GM21717 (cell line): ENCODE data around the gene CHRM5.

Experiments used
- ATAC-seq: cut with Tn5 transposase; IDR thresholded peaks from one replicate; pipeline ENCODE4 v1.9.1; 2021; ENCODE audit warnings: mild to moderate bottlenecking, moderate library complexity; ENCODE audit not compliant: unreplicated experiment

CHRM5 gene, protein sequence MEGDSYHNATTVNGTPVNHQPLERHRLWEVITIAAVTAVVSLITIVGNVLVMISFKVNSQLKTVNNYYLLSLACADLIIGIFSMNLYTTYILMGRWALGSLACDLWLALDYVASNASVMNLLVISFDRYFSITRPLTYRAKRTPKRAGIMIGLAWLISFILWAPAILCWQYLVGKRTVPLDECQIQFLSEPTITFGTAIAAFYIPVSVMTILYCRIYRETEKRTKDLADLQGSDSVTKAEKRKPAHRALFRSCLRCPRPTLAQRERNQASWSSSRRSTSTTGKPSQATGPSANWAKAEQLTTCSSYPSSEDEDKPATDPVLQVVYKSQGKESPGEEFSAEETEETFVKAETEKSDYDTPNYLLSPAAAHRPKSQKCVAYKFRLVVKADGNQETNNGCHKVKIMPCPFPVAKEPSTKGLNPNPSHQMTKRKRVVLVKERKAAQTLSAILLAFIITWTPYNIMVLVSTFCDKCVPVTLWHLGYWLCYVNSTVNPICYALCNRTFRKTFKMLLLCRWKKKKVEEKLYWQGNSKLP

DNA sequence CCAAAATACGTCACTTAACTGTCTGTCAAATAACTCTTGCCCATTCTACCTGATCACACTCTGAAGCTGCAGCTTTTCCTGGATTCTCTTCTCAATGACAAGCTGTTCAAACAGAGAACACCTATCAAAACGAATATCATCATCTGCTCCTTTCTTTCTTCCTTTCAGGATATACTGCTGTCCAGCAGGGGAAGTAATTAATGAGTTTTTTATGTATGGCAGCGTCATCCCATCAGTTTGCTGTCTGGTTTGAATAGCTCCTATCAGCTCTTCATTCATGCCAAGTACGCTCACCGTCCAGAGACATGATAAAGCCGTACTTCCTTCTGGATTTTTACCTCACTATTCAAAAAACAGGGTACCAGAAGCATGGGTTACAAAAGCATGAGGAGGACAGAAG is at the start of gene CHRM5:
Gene CHRM5, plus strand, starts transcription at position 274 of the 400 bp plus-strand sequence. CDS start 94,221 bp downstream, outside the sequence.
- no peak for ATAC-seq

DNA sequence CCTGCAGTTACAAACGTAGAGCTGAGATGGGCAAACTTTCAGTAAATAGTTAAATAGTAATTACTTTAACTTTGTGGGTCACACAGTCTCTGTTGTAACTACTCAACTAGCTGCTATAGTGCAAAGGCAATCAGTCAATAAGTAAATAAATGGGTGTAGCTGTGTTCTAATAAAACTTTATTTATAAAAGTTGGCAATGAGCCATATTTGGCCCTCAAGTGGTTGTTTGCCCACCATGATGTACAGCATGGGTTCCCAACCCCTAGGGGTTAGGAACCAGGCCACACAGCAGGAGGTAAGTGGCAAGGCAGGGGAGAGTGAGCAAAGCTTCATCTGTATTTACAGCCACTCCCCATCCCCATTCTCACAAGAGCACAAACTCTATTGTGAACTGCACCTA is 44.9 kb upstream of the CHRM5 start:
- ATAC-seq, result no peak

DNA sequence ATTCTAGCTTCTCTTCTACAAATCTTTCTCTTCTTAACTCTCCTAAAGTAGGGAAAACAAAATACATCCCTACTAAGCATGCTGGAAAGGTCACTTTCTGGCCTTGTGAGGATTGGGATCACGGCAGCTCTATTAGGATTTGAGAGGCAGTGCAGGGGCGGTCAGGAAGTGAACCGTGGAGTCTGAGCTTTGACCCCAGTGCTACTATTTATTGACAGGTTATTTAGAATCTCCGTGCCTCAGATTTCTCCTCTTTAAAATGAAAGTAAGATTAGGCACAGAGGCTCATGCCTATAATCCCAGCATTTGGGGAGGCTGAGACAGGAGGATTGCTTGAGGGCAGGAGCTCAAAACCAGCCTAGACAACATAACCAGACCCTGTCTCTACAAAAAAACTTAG is 42.0 kb upstream of the CHRM5 start:
- no peak for ATAC-seq

DNA sequence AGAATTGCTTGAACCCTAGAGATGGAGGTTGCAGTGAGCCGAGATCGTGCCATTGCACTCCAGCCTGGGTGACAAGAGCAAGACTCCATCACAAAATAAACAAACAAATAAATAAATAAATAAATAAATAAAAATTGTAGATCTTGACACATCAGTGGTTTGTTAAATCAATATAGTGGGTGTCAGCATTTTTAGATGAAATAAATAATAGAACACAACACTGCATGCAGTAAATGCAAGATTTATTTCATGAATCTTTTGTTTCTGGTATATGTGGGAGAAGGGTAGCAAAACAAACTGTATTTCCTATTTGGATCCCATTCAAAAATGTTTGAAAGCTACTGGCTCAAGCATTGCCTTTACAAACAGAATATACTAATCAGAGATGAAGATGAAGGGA is 35.6 kb upstream of the CHRM5 start:
- no peak for ATAC-seq

DNA sequence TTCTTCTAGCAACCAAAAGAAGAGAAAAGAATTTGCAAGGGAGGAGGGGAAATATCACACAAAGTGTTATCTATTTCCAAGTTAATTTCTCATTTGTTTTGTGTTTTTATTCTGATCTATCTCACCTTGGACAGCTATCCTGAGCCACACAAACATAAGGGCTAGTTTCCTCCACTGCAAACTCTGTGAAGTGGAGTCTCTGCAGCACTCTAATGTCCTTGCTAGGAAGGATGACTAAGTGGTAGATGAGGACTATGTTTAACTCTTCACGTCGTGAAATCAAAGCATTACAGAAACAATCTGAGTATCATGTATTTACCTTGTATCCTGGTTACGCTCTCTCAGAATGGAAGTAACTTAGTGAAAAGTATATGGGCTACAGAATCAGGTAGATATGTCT is 33.9 kb upstream of the CHRM5 start:
- no peak for ATAC-seq

DNA sequence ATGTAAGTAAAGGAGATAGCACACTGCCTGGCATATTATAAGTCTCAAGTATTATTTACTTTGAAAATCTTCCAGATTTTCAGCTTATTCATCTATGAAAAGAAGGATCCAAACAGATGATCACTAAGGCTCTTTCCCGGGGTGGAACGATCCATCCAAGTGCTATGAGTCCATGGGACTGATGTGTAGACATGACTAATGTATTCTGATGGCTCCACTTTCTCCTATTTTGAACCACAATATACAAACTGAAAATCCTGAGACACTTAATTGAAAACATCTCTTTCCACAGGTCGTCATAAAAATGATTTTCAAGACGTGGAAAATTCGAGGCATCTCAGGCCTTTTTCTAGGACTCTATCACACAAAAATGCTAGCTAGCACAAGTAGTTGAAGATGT is 33.4 kb upstream of the CHRM5 start:
- no peak for ATAC-seq

DNA sequence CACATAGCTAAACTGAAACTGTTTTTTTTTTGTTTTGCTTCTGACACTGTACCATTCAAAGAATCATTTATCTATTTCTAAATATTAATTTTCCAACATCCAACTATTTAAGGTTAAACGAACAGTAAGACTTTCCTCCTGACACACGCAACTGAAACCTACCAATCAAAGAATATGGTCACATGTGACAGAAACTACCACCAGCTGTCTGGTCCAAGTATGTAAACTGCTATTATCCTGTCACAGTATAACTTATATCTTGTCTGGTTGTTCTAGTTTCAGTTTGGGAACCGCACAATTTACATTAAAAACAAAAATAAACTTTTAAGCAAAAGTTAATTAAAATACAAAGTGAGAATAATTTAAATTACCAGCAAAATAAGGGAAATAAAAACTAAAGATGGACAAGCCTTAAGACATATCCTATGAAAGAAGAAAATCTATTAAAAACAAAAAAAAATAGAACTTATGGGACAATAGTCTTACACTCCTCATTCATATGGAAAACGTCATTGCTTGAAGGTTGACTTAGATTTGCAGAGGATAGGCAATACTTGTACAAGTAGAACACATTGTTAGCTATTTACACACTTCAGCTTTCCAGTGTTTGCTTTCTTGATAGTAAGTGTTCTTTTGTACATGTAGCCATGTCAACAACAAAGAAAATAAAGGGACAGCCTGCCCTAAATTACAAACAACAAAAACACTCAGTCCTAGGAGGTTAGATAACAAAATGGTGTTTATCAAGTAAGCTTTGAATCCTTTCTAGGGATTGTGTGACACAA is 26.8 kb upstream of the CHRM5 start:
- no peak for ATAC-seq

DNA sequence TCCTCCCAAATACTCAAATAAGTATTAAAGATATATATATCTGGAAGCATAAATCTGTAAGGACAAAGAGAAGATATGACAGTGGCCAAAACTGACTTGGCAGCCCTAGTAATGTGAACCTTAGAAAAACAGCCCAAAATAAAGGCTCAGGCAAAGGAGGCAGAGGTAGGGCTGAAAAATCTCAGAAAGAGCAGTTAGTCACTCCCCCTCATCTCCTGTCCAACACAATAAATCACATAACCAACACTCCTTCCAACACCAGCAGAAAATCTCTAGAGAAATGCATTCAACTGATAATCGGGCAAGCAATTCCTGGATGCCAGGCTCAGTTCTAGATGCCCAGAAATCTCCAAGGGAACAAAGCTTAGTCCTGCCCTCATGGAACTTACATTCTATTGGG is 22.1 kb upstream of the CHRM5 start:
- no peak for ATAC-seq

DNA sequence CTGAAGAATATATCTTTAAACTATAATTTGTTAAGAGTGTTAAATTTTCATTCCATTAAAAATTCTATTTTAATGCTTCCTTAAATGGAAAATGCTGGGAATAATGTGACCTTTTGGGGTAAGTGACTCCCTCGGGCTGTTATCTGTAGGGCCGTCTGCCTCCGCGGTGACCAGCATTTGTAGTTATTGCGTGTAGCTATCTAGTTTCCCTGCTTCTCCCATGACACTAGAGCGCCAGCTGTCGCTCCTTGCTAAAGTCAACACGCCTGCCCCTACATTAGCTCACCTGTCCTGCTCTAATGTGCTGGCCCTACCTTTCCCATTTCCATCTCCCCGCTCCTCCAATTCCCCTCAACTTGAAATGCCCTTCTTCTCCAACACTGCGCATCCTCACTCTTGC is 12.4 kb upstream of the CHRM5 start:
- no peak for ATAC-seq

DNA sequence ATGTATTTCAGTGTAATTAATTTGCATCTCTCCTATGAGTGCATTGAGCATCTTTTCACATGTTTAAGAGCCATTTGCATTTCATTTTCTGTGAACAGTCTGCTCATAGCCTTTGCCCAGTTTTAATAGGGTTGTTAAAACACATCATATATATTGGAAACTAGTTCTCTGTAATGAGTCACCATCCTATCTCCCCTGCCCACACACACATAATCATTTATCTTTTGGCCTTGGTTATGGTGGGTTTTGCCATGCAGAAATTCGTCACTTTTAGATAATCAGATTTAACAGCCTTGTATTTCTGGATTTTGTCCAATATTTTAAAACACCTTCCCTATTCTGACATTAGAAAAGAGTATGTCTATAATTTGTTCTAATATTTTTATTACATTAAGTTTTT is 11.9 kb upstream of the CHRM5 start:
- no peak for ATAC-seq

DNA sequence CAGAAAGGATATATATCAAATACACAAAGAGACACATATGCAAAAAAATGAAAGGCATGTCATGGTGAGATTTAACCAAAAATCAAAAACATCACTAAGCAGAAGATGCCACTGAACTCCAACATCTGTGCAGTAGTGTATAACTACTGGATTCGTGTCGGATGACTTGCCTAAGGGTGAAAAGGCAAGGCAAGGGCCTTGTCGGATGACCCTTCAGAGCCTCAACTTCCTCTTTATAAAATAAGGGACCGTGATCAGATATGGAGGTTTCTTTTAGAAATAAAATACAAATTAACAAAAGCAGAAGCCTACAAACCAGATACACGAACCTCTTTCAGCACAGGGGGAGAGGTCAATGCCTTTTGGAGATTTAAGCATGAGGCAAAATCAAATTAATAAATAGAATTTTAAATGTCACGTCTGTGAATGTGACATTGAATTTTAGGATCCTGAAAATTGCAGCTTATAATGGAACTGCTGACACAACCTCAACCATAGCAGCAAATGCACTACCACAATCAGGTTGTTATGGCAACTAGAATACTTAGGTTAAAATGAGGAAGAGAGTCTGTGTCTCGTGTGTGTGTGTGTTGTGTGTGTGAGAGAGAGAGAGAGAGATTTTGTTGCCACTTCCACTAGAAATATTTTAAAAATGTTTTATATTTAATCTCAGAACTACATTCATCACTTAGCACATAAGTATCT is 8.3 kb upstream of the CHRM5 start:
- no peak for ATAC-seq

DNA sequence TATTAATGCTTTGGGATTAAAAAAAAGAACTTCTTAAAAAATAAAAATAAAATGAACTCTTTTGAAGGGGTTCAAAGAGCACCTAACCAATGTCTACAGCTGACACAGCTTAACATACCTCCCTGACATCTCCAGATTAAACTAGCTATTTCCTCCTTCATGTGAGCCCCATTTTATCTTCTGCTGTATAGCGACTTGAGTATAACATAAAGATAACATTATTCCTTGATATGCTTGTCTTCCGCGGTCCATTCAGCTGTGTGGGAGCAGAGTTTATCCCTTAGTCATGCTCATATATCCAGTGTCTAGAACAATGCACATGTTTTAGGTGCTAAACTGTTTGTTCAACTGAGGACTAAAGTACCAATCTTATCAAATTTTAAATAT is 7.8 kb upstream of the CHRM5 start:
- ATAC-seq, result no peak

DNA sequence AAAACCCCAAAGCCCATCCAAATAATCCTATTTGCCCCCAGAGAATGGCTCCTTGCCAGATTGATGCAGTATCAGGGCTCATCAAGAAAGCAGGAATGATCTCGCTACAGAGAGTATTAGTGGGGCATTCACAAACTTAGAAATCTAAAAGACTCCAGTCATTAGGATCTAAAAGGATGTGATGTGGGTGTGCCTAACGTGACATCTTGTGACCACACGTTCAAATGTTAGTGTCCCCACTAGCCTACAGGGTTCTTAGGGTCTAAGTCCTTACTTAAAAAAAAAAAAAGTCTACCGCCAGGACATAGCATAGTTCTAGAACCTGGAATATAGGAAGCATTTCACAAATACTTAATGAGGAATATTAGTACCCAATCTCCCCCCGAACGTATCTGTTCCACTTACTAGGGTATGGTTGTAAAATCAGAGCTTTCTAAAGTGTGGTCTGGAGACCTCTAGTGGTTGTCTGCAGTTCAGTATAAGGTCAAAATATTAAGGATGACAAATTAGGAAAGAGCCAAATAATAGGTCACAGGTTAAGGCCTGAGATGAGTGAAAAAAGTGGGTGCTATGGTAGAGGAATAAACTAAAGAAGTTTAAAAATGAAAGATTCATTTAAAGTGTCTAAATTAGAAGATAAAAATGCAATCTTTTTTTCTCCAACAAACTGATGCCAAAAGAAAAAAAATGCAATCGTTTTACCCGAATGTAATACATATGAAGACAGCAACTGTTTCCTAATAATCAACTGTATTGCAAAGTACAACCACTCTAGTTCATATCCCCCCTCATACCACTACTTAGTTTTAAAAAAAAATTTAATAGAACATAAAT is 4.2 kb upstream of the CHRM5 start:
- no peak for ATAC-seq

DNA sequence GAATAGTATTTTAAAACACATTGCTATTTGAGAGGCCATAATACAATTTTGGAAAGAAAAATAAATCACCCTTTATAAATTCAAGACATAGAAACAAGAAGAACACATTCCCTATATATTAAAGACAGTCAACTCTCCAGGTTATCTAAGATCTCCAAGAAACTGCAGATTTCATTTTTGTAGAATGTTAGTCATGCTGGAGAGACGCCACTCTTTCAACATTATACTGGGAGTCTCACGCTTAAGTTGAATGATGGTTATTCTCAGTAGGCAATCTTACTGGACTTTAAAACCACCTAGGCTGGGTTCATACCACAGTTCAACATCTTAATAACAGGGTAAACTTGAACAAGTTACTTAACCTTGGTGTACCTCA is 3.6 kb upstream of the CHRM5 start:
- no peak for ATAC-seq

DNA sequence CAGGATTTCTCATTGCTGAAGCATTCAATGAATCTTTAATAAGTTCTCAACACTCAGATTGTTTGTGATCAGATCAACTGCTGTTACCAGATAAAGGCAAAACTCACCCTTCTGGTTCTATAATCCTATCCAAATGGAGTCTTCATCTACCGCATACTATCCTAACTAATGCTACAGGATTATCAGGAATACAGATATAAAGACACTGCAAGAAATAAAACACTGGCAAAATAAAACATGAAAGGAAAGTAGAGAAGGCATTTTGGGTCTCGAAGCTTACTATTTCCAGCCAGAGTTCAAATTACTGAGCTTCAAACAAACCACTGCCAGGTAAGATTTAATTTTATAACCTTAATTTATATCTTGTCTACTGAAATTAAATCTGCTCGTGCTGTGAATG is 524 bp downstream of the CHRM5 start:
- no peak for ATAC-seq

DNA sequence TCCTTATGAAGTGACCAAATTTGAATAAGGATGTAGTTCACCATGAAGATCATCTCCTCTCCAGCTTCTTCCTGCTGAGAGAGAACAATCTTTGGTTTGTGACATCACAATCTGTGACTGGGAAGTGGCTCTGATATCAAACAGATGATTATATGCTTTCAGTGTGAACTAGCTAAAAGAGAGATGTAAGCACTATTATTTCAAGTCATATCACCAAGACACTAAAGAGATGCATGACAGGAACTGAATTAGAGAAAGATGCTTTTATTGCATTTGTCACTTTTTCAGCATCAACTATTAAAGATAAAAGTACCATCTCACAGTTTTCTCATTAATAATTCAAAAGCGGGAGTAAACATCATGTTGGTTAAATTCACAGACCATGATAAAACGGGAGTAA is 3.5 kb downstream of the CHRM5 start:
- ATAC-seq, result no peak

DNA sequence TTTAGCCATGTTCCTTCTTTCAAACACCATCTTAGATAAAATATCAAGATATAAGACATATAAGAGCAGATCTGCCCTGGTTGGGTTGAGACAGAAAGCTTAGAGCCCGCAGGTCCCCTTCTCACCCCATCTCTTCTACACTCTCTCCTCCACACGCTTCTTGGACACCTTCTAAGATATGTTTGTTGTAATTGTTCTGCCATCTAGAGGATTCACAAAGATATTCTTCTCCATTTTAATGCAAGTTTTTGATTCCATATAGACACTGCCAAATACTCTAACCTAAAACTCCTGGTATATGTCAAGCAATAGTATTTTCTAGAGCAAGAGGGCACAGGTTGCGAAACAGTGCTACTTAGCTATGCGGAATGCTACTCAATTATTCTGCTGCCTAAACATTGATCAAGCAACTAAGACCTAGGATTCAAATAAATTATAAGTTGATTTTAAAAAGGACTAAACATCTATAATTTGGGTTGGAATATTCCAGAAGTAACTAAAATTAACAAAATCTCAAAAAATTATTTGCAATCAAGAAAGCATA is 6.8 kb downstream of the CHRM5 start:
- no peak for ATAC-seq

DNA sequence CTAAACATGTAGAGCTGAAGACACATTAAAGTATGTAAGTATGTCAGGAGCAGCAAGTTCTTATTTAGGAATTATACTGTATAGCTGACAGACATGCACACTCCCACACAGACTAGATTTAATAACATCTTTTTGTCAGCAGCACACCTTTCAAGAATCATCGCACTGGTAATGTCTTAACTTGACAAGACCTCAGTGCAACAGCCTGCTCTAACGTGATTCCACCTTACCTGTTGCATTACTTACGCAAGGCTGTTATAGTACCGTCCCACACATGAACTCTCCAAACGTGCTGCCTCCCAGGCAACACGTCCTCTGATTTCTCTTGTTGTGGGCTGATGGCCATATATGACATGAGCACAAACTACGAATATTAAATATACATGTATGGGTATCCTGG is 11.9 kb downstream of the CHRM5 start:
- no peak for ATAC-seq

DNA sequence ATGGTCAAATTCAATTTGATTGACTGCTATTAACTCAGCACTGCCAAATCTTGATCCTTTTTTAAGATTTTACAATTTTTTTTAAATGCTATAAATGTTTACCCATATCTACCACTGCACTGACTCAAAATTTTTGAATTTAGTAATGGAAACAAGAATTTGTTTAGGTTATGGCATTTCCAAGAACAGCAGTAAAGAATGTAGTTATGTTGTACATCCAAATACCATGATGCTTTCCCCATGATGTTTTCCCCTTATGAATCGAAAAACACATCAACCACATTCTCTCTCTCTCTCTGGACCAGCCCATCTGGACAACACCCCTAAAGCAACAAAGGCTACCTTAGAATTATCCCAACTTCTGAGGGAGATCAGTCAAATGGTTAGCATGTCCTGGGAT is 14.2 kb downstream of the CHRM5 start:
- ATAC-seq, result no peak

DNA sequence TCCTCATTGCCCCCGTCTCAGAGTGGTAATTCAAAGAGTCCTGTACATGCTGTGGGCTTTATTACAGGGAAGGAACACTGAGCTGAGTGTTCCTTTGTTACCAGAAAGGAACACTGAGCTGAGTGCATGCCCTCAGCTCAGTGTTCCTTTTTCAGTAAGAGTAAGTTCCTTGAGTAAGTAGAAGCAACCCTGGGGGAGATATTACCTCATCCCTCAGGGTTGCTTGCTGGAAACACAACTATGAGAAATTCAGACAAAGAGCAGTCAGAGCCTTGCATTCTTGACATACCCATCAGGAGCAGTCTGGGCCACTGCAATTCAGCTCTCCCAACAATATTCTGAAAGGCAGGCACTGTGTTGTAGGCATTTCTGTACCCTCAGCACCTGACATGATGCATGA is 17.0 kb downstream of the CHRM5 start:
- ATAC-seq, result no peak
